DMS 273 (cell line): ENCODE data around the gene BAIAP2L1.

Experiments used
- DNase-seq: peaks from one replicate; lab custom pipeline; 2025; ENCODE audit not compliant: unreplicated experiment; lab: John Stamatoyannopoulos, UW

Gene BAIAP2L1

GRCh38 chr7:98280791-98281756 is 119.8 kb downstream of the BAIAP2L1 start, which contains the start of gene BRI3:
BRI3 (plus strand) TSS chr7:98281686; CDS start chr7:98281796, 110 bp downstream.
- DNase-seq, result peak; percentile 97

GRCh38 chr7:98280296-98280695 is 120.6 kb downstream of the BAIAP2L1 start:
- no peak for DNase-seq

GRCh38 chr7:98278936-98279335 is 122.0 kb downstream of the BAIAP2L1 start:
- DNase-seq, result peak; percentile 65

- DNase-seq, result no peak
Measured at GRCh38 chr7:98278408-98278807, 122.5 kb downstream of the BAIAP2L1 start.

GRCh38 chr7:98276241-98276761 is 124.6 kb downstream of the BAIAP2L1 start:
- DNase-seq, result no peak

GRCh38 chr7:98267303-98267702 is 133.6 kb downstream of the BAIAP2L1 start:
- no peak for DNase-seq

- peak; percentile 44 for DNase-seq
Measured at GRCh38 chr7:98266840-98267239, 134.1 kb downstream of the BAIAP2L1 start.

- DNase-seq, result no peak
Measured at GRCh38 chr7:98265841-98266271, 135.0 kb downstream of the BAIAP2L1 start.

- DNase-seq, result no peak
Measured at GRCh38 chr7:98257701-98258100, 143.2 kb downstream of the BAIAP2L1 start.

GRCh38 chr7:98256431-98256830 is 144.5 kb downstream of the BAIAP2L1 start:
- DNase-seq, result peak; percentile 97

GRCh38 chr7:98254951-98255610 is 145.8 kb downstream of the BAIAP2L1 start:
- peak; percentile 71 for DNase-seq

- DNase-seq, result no peak
Measured at GRCh38 chr7:98254516-98254915, 146.4 kb downstream of the BAIAP2L1 start.

GRCh38 chr7:98252425-98253054 is 148.3 kb downstream of the BAIAP2L1 start:
- peak; percentile 67 for DNase-seq

GRCh38 chr7:98251601-98252424 is 149.1 kb downstream of the BAIAP2L1 start, which contains the start of gene TECPR1:
TECPR1 (minus strand) TSS chr7:98252232; CDS start chr7:98246146, 6,086 bp downstream.
- DNase-seq, result peak; percentile 99

- DNase-seq, result no peak
Measured at GRCh38 chr7:98251231-98251600, 149.7 kb downstream of the BAIAP2L1 start.

GRCh38 chr7:98250789-98251188 is 150.1 kb downstream of the BAIAP2L1 start:
- DNase-seq, result peak; percentile 56

GRCh38 chr7:98249106-98249505 is 151.8 kb downstream of the BAIAP2L1 start:
- no peak for DNase-seq

GRCh38 chr7:98248156-98248555 is 152.7 kb downstream of the BAIAP2L1 start:
- DNase-seq, result no peak

GRCh38 chr7:98244871-98245270 is 156.0 kb downstream of the BAIAP2L1 start:
- no peak for DNase-seq

GRCh38 chr7:98242934-98243333 is 158.0 kb downstream of the BAIAP2L1 start:
- no peak for DNase-seq
